HG02798 (cell line): ENCODE results near the gene WNT2B.

Experiments used
- ATAC-seq: cut with Tn5 transposase; IDR thresholded peaks from one replicate; pipeline ENCODE4 v1.9.1; 2021; ENCODE audit warnings: mild to moderate bottlenecking; ENCODE audit not compliant: unreplicated experiment, poor library complexity

WNT2B gene

GRCh38 chr1:112522621-112523020 lies 13.9 kb downstream of the WNT2B start:
- no peak for ATAC-seq

GRCh38 chr1:112524251-112524650 lies 15.5 kb downstream of the WNT2B start:
- no peak for ATAC-seq

- no peak for ATAC-seq
Observed at GRCh38 chr1:112524986-112525385, 16.2 kb downstream of the WNT2B start.

- ATAC-seq, result no peak
Observed at GRCh38 chr1:112527266-112528010, 18.7 kb downstream of the WNT2B start.

GRCh38 chr1:112528076-112528475 lies 19.3 kb downstream of the WNT2B start:
- no peak for ATAC-seq

- ATAC-seq, result no peak
Observed at GRCh38 chr1:112529301-112529700, 20.5 kb downstream of the WNT2B start.

- ATAC-seq, result no peak
Observed at GRCh38 chr1:112530832-112531231, 22.1 kb downstream of the WNT2B start.

- no peak for ATAC-seq
Observed at GRCh38 chr1:112532064-112532463, 23.3 kb downstream of the WNT2B start.

GRCh38 chr1:112533029-112533428 lies 24.3 kb downstream of the WNT2B start:
- no peak for ATAC-seq

- ATAC-seq, result no peak
Observed at GRCh38 chr1:112536561-112536960, 27.8 kb downstream of the WNT2B start.

GRCh38 chr1:112537456-112537855 lies 28.7 kb downstream of the WNT2B start:
- ATAC-seq, result no peak

GRCh38 chr1:112538883-112539282 lies 30.1 kb downstream of the WNT2B start:
- no peak for ATAC-seq

- ATAC-seq, result no peak
Observed at GRCh38 chr1:112540226-112540794, 31.5 kb downstream of the WNT2B start.

- no peak for ATAC-seq
Observed at GRCh38 chr1:112541299-112541698, 32.5 kb downstream of the WNT2B start.

GRCh38 chr1:112542206-112542973 lies 33.6 kb downstream of the WNT2B start:
- ATAC-seq, result no peak

GRCh38 chr1:112544011-112544688 lies 35.4 kb downstream of the WNT2B start:
- no peak for ATAC-seq

GRCh38 chr1:112544751-112545150 lies 36.0 kb downstream of the WNT2B start:
- no peak for ATAC-seq

- ATAC-seq, result no peak
Observed at GRCh38 chr1:112546076-112546475, 37.3 kb downstream of the WNT2B start.

GRCh38 chr1:112548547-112548946 lies 39.8 kb downstream of the WNT2B start:
- ATAC-seq, result no peak

- no peak for ATAC-seq
Observed at GRCh38 chr1:112549590-112549989, 40.8 kb downstream of the WNT2B start.

GRCh38 chr1:112554411-112554810 lies 45.6 kb downstream of the WNT2B start:
- no peak for ATAC-seq
